ENCODE data around the gene C19orf53.

The C19orf53 gene

DNA sequence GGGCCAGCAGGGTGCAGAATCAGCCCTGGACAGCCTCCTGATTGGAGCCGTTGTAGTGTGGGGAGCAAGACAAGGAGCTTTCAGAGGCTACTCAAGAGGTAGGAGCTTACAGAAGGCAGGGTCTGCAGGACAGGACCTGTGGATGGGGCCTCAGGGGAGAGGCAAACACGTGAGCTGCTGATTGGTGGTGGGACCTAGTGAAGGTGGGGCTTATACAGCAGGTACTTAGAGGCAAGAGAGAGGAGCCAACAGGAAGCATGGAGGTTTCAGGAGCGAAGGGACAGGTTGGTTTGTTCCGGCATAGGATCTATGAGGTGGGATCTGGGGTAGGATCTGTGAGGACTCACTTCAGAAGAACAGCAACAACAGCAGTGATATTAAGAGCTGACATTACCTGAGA is 53.4 kb downstream of the C19orf53 start:
- no peak for DNase-seq (ENCODE audit: low read depth)

All from activated T-cell treated with anti-CD3 and anti-CD28 coated beads for 24 hours (primary cell).